ENCODE data around the gene POLR1G. TPM values are rescaled to one million over a fixed set of nuclear protein-coding genes. Genes with fewer than 3 reads are reported as not detected.

The POLR1G gene
- total RNA-seq, 4 donors from 2014 or later: 2.9 to 8.7 (median 6.0) TPM

DNA sequence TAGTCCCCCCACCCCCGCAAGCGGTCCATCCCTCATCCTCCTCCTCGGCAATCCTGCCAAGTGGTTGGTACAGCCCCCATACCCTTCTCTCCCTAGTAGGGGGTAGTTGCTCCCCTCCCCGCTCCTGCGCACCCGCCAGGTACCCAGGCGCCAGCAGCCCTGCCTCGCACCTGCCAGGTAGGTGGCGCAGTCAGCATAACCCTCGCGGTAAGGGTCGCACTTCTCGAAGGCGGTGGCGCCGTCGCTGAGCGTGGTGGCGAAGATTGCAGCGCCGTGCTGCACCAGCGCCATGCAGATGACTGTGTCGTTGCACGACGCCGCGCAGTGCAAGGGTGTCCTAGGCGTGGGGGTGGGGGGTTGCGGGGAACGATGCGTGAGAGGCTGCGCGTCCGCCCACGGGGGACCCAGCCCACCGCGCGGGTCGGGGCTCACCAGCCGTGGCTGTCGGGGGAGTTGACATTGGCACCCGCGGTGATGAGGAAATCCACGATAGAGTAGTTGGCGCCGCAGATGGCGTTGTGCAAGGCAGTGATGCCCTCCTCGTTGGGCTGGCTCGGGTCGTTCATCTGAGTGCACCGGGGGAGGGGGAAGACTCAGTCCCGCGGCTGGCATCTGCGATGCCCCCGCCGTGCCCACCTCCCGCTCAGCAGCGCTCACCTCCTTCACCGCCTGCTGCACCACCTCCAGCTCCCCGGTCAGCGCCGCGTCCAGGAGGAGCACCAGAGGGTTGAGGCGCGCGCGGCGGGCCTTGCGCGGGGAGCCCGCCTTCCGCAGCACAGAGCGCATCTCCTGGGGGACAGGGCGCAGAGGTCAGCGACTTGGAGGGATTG lies 20.8 kb upstream of the POLR1G start:
- WGBS: 12% methylated on average over 12 of the region's 75 CpGs
- H3K27ac ChIP-seq (replicated peaks in 1 of 4): no peak overlapping the region
- H3K27me3 ChIP-seq: peaks cover 0 to 43% (median 22%) of the 10 kb centered on the region in 4 donors
- DNase-seq (ENCODE audit: extremely low spot score): no peak
- TF ChIP-seq EP300 (IDR thresholded peaks at IDR 0.05) (no peak), POLR2AphosphoS5 (IDR thresholded peaks at IDR 0.05) (no peak), POLR2A (IDR thresholded peaks at IDR 0.05; ENCODE audit: low read depth) (no peak)
- TF ChIP-seq, protein P1, sequence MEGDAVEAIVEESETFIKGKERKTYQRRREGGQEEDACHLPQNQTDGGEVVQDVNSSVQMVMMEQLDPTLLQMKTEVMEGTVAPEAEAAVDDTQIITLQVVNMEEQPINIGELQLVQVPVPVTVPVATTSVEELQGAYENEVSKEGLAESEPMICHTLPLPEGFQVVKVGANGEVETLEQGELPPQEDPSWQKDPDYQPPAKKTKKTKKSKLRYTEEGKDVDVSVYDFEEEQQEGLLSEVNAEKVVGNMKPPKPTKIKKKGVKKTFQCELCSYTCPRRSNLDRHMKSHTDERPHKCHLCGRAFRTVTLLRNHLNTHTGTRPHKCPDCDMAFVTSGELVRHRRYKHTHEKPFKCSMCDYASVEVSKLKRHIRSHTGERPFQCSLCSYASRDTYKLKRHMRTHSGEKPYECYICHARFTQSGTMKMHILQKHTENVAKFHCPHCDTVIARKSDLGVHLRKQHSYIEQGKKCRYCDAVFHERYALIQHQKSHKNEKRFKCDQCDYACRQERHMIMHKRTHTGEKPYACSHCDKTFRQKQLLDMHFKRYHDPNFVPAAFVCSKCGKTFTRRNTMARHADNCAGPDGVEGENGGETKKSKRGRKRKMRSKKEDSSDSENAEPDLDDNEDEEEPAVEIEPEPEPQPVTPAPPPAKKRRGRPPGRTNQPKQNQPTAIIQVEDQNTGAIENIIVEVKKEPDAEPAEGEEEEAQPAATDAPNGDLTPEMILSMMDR (IDR thresholded peaks at IDR 0.05): no peak
- intact Hi-C loops (cut with DNase I): no loop called here
- H3K4me1 ChIP-seq: peaks cover 8 to 13% (median 11%) of the 10 kb centered on the region in 4 donors
- H3K4me3 ChIP-seq: no peak overlapping the region
- H3K36me3 ChIP-seq: peaks cover 0 to 35% (median 0%) of the 10 kb centered on the region in 4 donors
- H3K9me3 ChIP-seq: no peaks in the 10 kb centered on the region

DNA sequence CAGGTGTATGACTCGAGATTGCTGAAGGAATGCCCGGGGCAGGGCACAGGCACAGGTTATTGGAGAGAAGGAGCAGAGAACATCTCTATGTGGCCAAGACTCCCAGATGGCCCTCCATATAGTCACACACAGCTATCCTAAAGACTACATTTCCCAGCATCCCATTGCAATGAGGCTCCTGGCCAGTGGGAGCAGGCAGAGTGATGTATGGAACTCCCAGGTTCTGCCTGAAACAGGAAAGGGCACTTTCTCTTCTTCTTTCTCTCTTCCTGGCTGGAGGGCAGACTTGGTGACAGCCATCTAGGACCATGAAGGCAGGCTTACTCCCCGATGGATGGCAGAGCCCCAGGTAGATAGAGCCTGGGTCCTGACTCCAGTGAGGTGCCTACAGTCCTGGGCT lies 15.1 kb upstream of the POLR1G start:
- Histone ChIP-seq H3K27ac (replicated peaks in 1 of 4) (no peak overlapping the region), H3K4me3 (no peak overlapping the region), H3K27me3 (peaks cover 0 to 28% (median 6%) of the 10 kb centered on the region in 4 donors), H3K36me3 (peaks cover 0 to 43% (median 10%) of the 10 kb centered on the region in 4 donors), H3K9me3 (no peaks in the 10 kb centered on the region), H3K4me1 (no peaks in the 10 kb centered on the region)
- no peak for TF ChIP-seq POLR2AphosphoS5 (IDR thresholded peaks at IDR 0.05)
- intact Hi-C loops (cut with DNase I): no loop called here
- 65% methylated on average over 3 of the region's 3 CpGs for WGBS
- DNase-seq (ENCODE audit: extremely low spot score): no peak

DNA sequence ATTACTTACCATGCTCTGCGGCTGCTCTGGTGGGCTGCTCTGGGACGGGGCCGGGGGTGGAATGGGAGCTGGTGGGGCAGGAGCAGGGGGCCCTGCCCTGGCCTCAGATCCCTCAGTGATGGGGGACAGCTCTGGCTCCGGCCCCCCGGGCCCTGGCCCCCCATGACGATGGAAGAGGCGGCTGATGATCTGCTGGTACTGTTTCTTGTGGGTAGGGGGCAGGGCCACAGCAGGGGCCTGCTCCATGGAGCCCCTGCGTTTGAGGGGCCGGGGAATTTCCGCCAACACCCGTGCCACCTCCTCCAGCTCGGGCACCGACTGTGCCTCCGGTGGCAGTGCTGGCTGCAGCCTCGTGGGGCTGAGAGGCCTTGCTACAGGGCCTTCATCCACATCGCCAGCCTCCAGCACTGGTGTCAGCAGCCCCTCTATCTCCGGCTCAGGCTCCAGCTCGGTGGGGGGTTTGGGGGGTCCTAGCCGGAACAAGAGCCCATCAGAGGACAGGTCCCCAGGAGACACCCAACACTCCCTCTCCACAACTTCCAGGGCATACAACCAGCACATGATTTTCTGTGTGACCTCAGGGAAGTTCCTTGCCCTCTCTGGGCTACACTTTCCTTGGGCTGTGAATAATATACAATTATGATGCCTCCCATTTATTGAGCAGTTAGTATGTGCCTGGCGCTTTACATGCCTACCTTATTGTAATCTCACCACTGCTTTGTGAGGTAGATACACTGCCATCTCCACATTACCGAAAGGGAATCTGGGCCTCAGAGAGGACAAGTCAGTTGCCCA lies 14.4 kb upstream of the POLR1G start:
- Histone ChIP-seq H3K27ac (replicated peaks in 1 of 4) (no peak overlapping the region), H3K4me3 (no peak overlapping the region), H3K9me3 (no peaks in the 10 kb centered on the region), H3K27me3 (peaks cover 0 to 28% (median under 1%) of the 10 kb centered on the region in 4 donors), H3K36me3 (peaks cover 0 to 49% (median 15%) of the 10 kb centered on the region in 4 donors), H3K4me1 (no peaks in the 10 kb centered on the region)
- no peak for DNase-seq (ENCODE audit: extremely low spot score)
- TF ChIP-seq POLR2AphosphoS5 (IDR thresholded peaks at IDR 0.05): no peak
- TF ChIP-seq, protein P1 (IDR thresholded peaks at IDR 0.05): no peak
- no peak for TF ChIP-seq POLR2A (IDR thresholded peaks at IDR 0.05; ENCODE audit: low read depth)
- no peak for TF ChIP-seq EP300 (IDR thresholded peaks at IDR 0.05)
- intact Hi-C loops (cut with DNase I): no loop called here
- 92% methylated on average over 10 of the region's 21 CpGs for WGBS

DNA sequence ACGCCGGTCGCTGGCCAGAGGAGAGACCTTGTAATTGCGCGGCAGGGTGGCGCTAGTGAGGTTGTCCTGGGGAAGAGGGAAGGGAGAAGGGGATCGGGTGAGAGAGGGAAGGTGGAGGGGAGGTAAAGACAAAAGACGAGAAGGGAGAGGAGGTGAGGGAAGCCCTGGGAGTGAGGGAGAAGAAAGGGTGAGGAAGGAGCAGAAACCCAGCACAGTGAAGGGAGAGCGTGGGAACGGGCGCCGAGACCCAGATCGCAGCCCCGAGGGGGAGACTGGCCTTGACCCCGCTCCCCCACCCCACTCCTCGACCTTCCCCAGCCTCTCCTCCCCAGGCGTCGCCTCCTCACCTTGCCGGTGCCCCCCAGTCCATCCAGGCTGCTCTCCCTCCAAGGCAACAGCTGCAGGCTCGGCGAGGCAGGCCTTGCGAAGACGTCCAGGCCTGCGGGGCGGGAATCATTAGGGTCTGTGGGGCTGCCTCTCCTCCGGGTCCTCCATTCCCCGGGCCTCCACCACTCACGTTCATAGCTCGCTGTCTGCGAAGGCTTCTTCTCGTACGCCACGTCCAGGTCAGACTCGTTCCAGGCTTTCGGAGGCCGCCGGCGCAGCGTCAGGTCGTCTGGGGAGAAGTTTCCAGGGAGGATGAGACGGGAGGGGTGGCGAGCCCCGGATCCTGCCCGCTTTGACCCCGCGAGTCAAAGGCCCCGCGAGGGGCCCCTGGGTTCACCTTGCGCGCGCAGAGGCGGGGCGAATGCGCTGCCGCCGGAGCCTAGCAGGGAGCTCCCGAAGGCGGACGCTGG lies 10.4 kb upstream of the POLR1G start:
- Histone ChIP-seq H3K36me3 (peaks cover 0 to 54% (median 15%) of the 10 kb centered on the region in 4 donors), H3K27ac (replicated peaks in 1 of 4) (no peak overlapping the region), H3K9me3 (no peaks in the 10 kb centered on the region), H3K4me1 (peaks cover 15 to 23% (median 17%) of the 10 kb centered on the region in 4 donors), H3K4me3 (no peak overlapping the region), H3K27me3 (peaks cover 0 to 28% (median 0%) of the 10 kb centered on the region in 4 donors)
- TF ChIP-seq POLR2A (IDR thresholded peaks at IDR 0.05; ENCODE audit: low read depth) (no peak), EP300 (IDR thresholded peaks at IDR 0.05) (no peak), POLR2AphosphoS5 (IDR thresholded peaks at IDR 0.05) (no peak)
- TF ChIP-seq, protein P1 (IDR thresholded peaks at IDR 0.05): no peak
- WGBS: 68% methylated on average over 54 of the region's 59 CpGs
- no peak for DNase-seq (ENCODE audit: extremely low spot score)
- intact Hi-C loops (cut with DNase I): no loop called here
